Gastroesophageal sphincter (tissue), 4 donors: ENCODE results near the gene PCDH12. TPM values are rescaled to one million over a fixed set of nuclear protein-coding genes. Genes with fewer than 3 reads are reported as not detected.

Experiments
- ATAC-seq: fragments of 150-250 bp; one replicate; pipeline ENCODE4 v1.9.1; 2016; ENCODE audit warnings: mild to moderate bottlenecking, moderate library complexity
- H3K27ac ChIP-seq, 4 donors: fragments of 200-600 bp; sonication (generic) in 3 of 4; 1 replicate in 3 of 4; 2 replicates in 1 of 4; pipeline ENCODE4 v1.5.1; 2016 to 2019
- H3K27me3 ChIP-seq: fragments of 200-600 bp; sonication (generic); one replicate; pipeline ENCODE4 v1.5.1; 2019
- H3K36me3 ChIP-seq, 2 donors: fragments of 200-600 bp; sonication (generic); one replicate each; pipeline ENCODE4 v1.5.1; 2019; ENCODE audit warnings: control low read depth in 1 of 2
- H3K4me1 ChIP-seq, 3 donors: fragments of 200-600 bp; sonication (generic); 1 replicate in 2 of 3; 2 replicates in 1 of 3; pipeline ENCODE4 v1.5.1; 2016 to 2019; ENCODE audit warnings: control low read depth in 2 of 3
- H3K4me3 ChIP-seq, 2 donors: fragments of 200-600 bp; sonication (generic); one replicate each; pipeline ENCODE4 v1.5.1; 2019; ENCODE audit warnings: mild to moderate bottlenecking in 1 of 2, moderate library complexity in 1 of 2
- H3K9me3 ChIP-seq, 3 donors: fragments of 200-600 bp; sonication (generic); one replicate each; pipeline ENCODE4 v1.5.1; 2017 to 2019; ENCODE audit warnings: control low read depth in 2 of 3
- CTCF ChIP-seq, 4 experiments: fragments of 200-600 bp in 2 of 4; fragments of 450-650 bp in 2 of 4; sonication (generic) in 1 of 4; IDR thresholded peaks; one replicate each; pipeline ENCODE4 v1.5.1; 2017 to 2019; ENCODE audit warnings: antibody characterized with exemption in 4 of 4, mild to moderate bottlenecking in 2 of 4, moderate library complexity in 2 of 4
- EP300 ChIP-seq: sonication (generic); formaldehyde crosslinking; IDR thresholded peaks from one replicate; pipeline ENCODE4 v1.6.1; 2017; ENCODE audit warnings: antibody characterized with exemption, mild to moderate bottlenecking
- POLR2A ChIP-seq, 2 donors: fragments of 450-650 bp; IDR thresholded peaks; one replicate each; pipeline ENCODE4 v1.6.1; 2017; ENCODE audit warnings: antibody characterized with exemption in 2 of 2, mild to moderate bottlenecking in 2 of 2, moderate library complexity in 1 of 2
- POLR2AphosphoS5 ChIP-seq: sonication (generic); formaldehyde crosslinking; IDR thresholded peaks from one replicate; pipeline ENCODE4 v1.6.1; 2017; ENCODE audit warnings: antibody characterized with exemption
- WGBS, 2 donors: methylation state at CpG; one replicate each; pipeline ENCODE4 v1.1.5; 2018; ENCODE audit warnings: low coverage in 1 of 2; 5-methylcytosine and 5-hydroxymethylcytosine counted together
- total RNA-seq, 4 donors: library from RNA; depleted of rRNA; stranded (reverse); fragments of >200 nt; gene quantifications; one replicate each; pipeline ENCODE4 v1.1.0, GENCODE V29; 2016

The PCDH12 gene
- total RNA-seq, 4 donors from 2014 or later: 4.2 to 6.8 (median 6.0) TPM

GRCh38 chr5:141920771-141921170 lies 37.2 kb downstream of the PCDH12 start:
- H3K27ac ChIP-seq: no peak overlapping the region
- H3K27me3 ChIP-seq: peaks cover 8% of the 10 kb centered on the region
- H3K4me1 ChIP-seq: peaks cover 3 to 30% (median 13%) of the 10 kb centered on the region in 3 donors
- H3K9me3 ChIP-seq: no peaks in the 10 kb centered on the region
- WGBS, 2 donors: 81 to 100% methylated on average over 1 to 2 of the region's 2 CpGs
- TF ChIP-seq POLR2A (IDR thresholded peaks at IDR 0.05) (no peak), POLR2AphosphoS5 (no peak), EP300 (no peak), CTCF (IDR thresholded peaks at IDR 0.05) (no peak)
- peaks cover 0 to 11% of the 10 kb centered on the region in 2 donors for H3K36me3 ChIP-seq
- no peak for ATAC-seq
- no peak overlapping the region for H3K4me3 ChIP-seq

- no peaks in the 10 kb centered on the region for H3K36me3 ChIP-seq
- ATAC-seq: no peak
- TF ChIP-seq POLR2A (IDR thresholded peaks at IDR 0.05) (no peak), CTCF (IDR thresholded peaks at IDR 0.05) (no peak), EP300 (no peak), POLR2AphosphoS5 (no peak)
- H3K27ac ChIP-seq: no peak overlapping the region
- WGBS, 2 donors: 84% methylated on average over 8 of the region's 8 CpGs; no CpG with 5 or more reads in 1 of the 2 donors
- H3K4me1 ChIP-seq: peaks cover 3 to 19% (median 9%) of the 10 kb centered on the region in 3 donors
- H3K27me3 ChIP-seq: peaks cover 8% of the 10 kb centered on the region
- H3K9me3 ChIP-seq: no peaks in the 10 kb centered on the region
- H3K4me3 ChIP-seq: no peak overlapping the region
These were observed 38.5 kb downstream of the PCDH12 start for GRCh38 chr5:141919218-141920119.

- no peak overlapping the region for H3K27ac ChIP-seq
- peaks cover 11% of the 10 kb centered on the region for H3K27me3 ChIP-seq
- 67 to 72% methylated on average over 3 to 5 of the region's 5 CpGs for WGBS, 2 donors
- no peak overlapping the region for H3K4me3 ChIP-seq
- no peak for ATAC-seq
- H3K9me3 ChIP-seq: no peaks in the 10 kb centered on the region
- TF ChIP-seq CTCF (IDR thresholded peaks at IDR 0.05) (no peak), POLR2AphosphoS5 (no peak), POLR2A (IDR thresholded peaks at IDR 0.05) (no peak), EP300 (no peak)
- H3K36me3 ChIP-seq: no peaks in the 10 kb centered on the region
- peaks cover 0 to 18% (median 8%) of the 10 kb centered on the region in 3 donors for H3K4me1 ChIP-seq
These were observed 40.2 kb downstream of the PCDH12 start for GRCh38 chr5:141917760-141918159.

GRCh38 chr5:141916522-141916921 lies 41.5 kb downstream of the PCDH12 start:
- Histone ChIP-seq H3K36me3 (no peaks in the 10 kb centered on the region), H3K9me3 (no peaks in the 10 kb centered on the region), H3K27ac (no peak overlapping the region), H3K4me3 (no peak overlapping the region), H3K27me3 (peaks cover 16% of the 10 kb centered on the region), H3K4me1 (peaks cover 0 to 13% (median 6%) of the 10 kb centered on the region in 3 donors)
- TF ChIP-seq CTCF (IDR thresholded peaks at IDR 0.05): no peak
- TF ChIP-seq POLR2A (IDR thresholded peaks at IDR 0.05): no peak
- no peak for TF ChIP-seq EP300
- no peak for TF ChIP-seq POLR2AphosphoS5
- no peak for ATAC-seq
- WGBS, 2 donors: 56 to 86% methylated on average over 1 to 2 of the region's 2 CpGs
